Chondrocyte (in vitro differentiated cells): ENCODE results near the gene SYNGAP1. TPM values are rescaled to one million over a fixed set of nuclear protein-coding genes. Genes with fewer than 3 reads are reported as not detected.

Experiments used
- DNase-seq: peaks from one replicate; pipeline ENCODE4 v3.0.0; 2021; ENCODE audit warnings: mixed read lengths, low spot score
- H3K27ac Mint-ChIP-seq: one replicate; pipeline ENCODE4 v1.8.0; 2021; ENCODE audit warnings: mild to moderate bottlenecking, moderate library complexity, mixed read lengths; ENCODE audit not compliant: unreplicated experiment
- H3K27me3 Mint-ChIP-seq: 2 replicates; pipeline ENCODE4 v1.8.0; 2021; ENCODE audit warnings: low read depth, mixed read lengths
- H3K36me3 Mint-ChIP-seq: 2 replicates; pipeline ENCODE4 v1.8.0; 2021; ENCODE audit warnings: low read depth, mixed read lengths
- H3K4me1 Mint-ChIP-seq: 2 replicates; pipeline ENCODE4 v1.8.0; 2021; ENCODE audit warnings: low read depth, mild to moderate bottlenecking, mixed read lengths
- H3K4me3 Mint-ChIP-seq: one replicate; pipeline ENCODE4 v1.8.0; 2021; ENCODE audit warnings: mild to moderate bottlenecking, moderate library complexity, mixed read lengths; ENCODE audit not compliant: unreplicated experiment
- H3K9me3 Mint-ChIP-seq: 2 replicates; pipeline ENCODE4 v1.8.0; 2021; ENCODE audit warnings: low read depth, mixed read lengths
- total RNA-seq: library from RNA; stranded (reverse); gene quantifications from 3 replicates; pipeline ENCODE4 v1.2.1, GENCODE V29; 2021
- TF ChIP-seq, protein P1 (sequence below): fragments of 200-600 bp; sonication (generic); IDR thresholded peaks from 2 replicates; pipeline ENCODE4 v1.5.0; 2021; ENCODE audit warnings: antibody characterized with exemption, mild to moderate bottlenecking, moderate library complexity

Gene SYNGAP1
- total RNA-seq, 1 donor from 2014 or later, result 24.7 TPM

DNA sequence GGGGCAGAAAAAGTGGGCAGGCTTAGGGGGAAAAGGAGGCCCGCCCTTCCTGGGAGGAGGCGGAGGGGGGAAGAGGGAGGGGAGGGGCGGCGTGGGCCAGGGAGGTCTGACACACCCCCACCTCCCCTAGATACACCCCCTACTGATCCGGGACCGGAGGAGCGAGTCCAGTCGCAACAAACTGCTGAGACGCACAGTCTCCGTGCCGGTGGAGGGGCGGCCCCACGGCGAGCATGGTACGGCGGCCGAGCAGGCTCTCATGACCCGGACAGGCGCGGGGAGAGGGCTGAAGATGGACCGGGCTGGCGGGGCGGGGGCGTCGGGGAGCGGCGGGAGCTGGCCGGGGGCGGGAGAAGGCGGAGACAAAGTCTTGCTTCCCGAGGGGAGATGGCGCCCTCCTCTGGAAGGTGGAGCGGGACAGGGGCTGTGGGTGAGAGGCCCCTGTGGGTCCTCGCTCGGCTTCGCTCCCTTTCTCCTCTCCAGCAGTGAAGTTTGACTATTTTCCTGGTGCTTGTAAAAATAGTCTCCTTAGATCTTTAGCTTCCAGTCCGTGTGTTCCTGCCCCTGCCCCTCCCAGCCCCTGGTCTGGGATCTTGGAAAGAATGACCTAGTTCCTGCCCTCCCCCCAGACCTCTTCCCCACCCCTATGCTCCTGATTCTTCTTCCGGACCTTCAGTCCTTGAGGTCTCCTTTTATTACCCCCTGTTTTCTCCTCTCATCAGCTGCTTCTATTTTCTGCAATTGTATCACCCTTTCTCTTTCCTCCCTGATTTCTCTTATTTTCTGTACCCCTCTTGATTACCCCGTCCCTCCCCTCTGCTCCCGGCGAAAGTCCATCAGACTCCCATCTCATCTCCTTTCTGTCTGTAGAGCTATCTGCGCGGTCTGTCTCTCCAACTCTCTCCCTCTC lies 6.1 kb downstream of the SYNGAP1 start:
- H3K27ac Mint-ChIP-seq, result peak overlapping the region; percentile 97
- H3K36me3 Mint-ChIP-seq, result peaks cover 9% of the 10 kb centered on the region
- no peak for DNase-seq
- H3K9me3 Mint-ChIP-seq, result no peaks in the 10 kb centered on the region
- H3K27me3 Mint-ChIP-seq, result no peaks in the 10 kb centered on the region
- H3K4me3 Mint-ChIP-seq, result peak overlapping the region; percentile 90
- TF ChIP-seq, protein P1, sequence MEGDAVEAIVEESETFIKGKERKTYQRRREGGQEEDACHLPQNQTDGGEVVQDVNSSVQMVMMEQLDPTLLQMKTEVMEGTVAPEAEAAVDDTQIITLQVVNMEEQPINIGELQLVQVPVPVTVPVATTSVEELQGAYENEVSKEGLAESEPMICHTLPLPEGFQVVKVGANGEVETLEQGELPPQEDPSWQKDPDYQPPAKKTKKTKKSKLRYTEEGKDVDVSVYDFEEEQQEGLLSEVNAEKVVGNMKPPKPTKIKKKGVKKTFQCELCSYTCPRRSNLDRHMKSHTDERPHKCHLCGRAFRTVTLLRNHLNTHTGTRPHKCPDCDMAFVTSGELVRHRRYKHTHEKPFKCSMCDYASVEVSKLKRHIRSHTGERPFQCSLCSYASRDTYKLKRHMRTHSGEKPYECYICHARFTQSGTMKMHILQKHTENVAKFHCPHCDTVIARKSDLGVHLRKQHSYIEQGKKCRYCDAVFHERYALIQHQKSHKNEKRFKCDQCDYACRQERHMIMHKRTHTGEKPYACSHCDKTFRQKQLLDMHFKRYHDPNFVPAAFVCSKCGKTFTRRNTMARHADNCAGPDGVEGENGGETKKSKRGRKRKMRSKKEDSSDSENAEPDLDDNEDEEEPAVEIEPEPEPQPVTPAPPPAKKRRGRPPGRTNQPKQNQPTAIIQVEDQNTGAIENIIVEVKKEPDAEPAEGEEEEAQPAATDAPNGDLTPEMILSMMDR, result peak; percentile 86
- peaks cover 68% of the 10 kb centered on the region for H3K4me1 Mint-ChIP-seq

DNA sequence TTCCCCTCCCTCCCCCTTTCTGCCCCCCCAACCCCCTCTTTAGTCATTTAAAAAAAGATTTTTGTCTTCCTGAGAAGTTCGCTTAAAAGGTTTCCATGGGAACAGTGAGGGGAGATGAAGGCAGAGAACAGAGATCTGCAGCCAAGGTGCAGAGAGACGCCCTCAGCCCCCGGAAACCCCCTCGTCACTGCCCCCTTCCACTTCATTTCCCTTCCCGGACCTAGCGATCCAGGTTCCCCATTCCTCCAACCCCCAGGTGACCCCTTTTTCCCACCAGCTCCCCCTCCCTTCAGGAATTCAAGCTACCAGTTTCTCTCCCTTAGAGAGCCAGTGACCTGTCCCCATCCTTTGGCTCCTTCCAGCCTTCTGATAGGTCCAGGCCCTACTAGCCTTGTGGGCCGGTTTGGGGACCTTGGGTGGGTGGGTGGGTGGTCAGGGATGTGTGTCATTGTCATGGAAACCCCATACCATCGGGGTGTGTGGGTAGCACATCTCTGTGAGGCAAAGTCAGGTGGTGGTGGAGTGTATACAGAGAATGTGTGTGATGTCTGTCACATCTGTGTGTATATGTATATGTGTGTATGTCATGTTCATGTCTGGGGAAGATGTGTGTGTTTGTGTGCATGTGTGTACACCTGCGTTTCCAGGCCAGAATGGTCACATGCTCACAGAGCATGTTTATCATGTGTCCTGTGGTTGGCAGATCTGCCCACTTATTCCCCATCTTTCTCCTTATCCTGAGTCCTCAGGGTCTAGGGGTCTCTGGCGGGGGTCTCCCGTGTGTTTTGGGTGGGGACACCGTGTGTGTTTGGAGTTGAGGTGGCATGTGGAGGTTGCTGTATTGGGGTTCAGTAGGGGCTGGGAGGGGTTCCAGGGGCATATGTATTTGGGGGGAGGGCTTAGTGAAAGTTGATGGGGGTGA lies 7.0 kb downstream of the SYNGAP1 start:
- peaks cover 65% of the 10 kb centered on the region for H3K4me1 Mint-ChIP-seq
- no peak for DNase-seq
- TF ChIP-seq, protein P1, result no peak
- H3K4me3 Mint-ChIP-seq, result peak overlapping the region; percentile 90
- H3K27ac Mint-ChIP-seq, result peak overlapping the region; percentile 97
- H3K36me3 Mint-ChIP-seq, result peaks cover 9% of the 10 kb centered on the region
- no peaks in the 10 kb centered on the region for H3K9me3 Mint-ChIP-seq
- no peaks in the 10 kb centered on the region for H3K27me3 Mint-ChIP-seq

DNA sequence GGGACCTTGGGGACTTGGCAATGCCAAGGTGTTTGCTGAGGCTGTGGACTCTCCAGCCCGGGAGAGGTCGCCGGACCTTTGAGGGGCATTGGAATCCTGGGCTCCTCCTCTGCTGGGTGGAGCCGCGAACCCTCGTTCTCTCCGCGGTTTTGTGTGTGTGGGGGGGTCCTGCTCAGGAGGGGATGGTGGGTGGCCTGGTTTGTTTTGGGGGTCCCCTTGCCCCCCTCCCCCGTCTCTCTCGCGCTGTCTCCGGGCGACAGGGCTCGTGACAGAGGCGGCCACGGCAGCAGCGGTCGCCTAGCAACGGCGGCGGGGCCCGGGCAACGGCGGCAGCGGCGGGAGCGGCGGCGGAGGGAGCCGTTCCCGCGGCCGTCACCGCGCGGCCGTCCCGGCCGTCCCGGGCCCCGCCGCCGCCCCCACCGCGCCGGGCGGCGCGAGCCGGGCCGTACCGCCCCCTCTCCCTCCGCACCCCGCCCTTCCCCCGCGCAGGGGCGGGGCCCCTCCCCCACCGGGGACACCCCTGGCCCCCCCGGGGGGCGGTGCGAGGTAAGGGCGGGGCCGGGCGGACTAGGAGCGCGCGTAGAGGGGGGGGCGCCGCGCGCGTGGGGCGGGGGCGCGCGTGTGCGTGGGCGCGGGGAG lies 7.8 kb downstream of the SYNGAP1 start:
- Mint-ChIP-seq H3K27me3 (no peaks in the 10 kb centered on the region), H3K4me3 (peak overlapping the region; percentile 90), H3K27ac (peak overlapping the region; percentile 97), H3K9me3 (no peaks in the 10 kb centered on the region), H3K36me3 (peaks cover 9% of the 10 kb centered on the region), H3K4me1 (peaks cover 70% of the 10 kb centered on the region)
- no peak for DNase-seq
- TF ChIP-seq, protein P1, result peak; percentile 30

DNA sequence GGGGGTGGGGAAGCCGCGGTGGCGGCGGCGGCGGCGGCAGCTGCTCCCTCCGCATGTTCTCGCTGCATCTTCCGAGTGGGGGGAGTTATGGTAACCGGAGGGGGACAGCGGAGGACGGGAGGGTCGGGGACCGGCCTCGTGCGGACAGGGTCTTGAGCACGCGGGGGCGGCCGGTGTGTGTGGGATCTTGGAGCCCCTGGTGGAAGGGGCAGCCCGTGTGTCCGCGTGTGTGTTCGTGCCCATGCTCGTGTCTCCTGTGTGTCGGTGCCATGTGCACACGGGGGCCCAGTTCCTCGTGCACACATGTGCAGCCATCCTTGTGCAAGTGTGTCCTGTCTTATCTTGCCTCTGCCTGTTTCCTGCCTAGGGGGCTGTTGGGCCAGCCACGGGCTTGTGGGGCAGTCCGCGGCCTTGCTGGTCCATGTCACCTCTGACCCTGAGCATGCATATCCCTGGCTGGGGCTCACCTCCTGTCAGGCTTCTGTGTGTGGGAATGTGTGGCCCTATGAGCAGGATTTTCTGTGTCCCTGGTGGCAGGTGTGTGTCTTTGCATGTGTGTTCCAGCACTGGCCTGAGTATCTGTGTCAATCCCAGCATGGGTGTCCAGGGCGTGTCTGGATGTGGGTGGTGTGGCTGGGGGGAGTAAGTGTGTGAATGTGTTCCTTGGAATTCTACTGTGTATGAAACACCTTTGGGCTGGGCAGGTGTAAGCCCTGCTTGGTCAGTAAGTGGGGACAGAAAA lies 8.5 kb downstream of the SYNGAP1 start:
- peaks cover 8% of the 10 kb centered on the region for H3K36me3 Mint-ChIP-seq
- H3K4me3 Mint-ChIP-seq, result peak overlapping the region; percentile 70
- H3K9me3 Mint-ChIP-seq, result no peaks in the 10 kb centered on the region
- H3K27me3 Mint-ChIP-seq, result no peaks in the 10 kb centered on the region
- DNase-seq, result no peak
- peak overlapping the region; percentile 59 for H3K27ac Mint-ChIP-seq
- TF ChIP-seq, protein P1, result peak; percentile 64
- H3K4me1 Mint-ChIP-seq, result peaks cover 76% of the 10 kb centered on the region
